Ovary (tissue), 9 donors: ENCODE results near the gene PANK3. TPM values are rescaled to one million over a fixed set of nuclear protein-coding genes. Genes with fewer than 3 reads are reported as not detected.

Experiments used
- DNase-seq, 5 donors: peaks; one replicate each; pipeline ENCODE4 v3.0.0-alpha.2; 2019 to 2020
- H3K27ac ChIP-seq, 2 donors: fragments of 200-600 bp; one replicate each; pipeline versions ENCODE4 v1.5.1 to v1.8.0; 2019 to 2022
- H3K27me3 ChIP-seq: fragments of 200-600 bp; one replicate; pipeline ENCODE4 v1.8.0; 2022
- H3K36me3 ChIP-seq: fragments of 200-600 bp; sonication (generic); one replicate; pipeline ENCODE4 v1.5.1; 2019
- H3K4me1 ChIP-seq: one replicate; pipeline ENCODE4 v1.8.1; 2013; ENCODE audit warnings: mild to moderate bottlenecking, moderate library complexity; ENCODE audit not compliant: insufficient read depth
- H3K4me3 ChIP-seq: fragments of 200-600 bp; sonication (generic); one replicate; pipeline ENCODE4 v1.5.1; 2017
- H3K9me3 ChIP-seq, 2 donors: fragments of 200-600 bp in 1 of 2; sonication (generic) in 1 of 2; one replicate each; pipeline versions ENCODE4 v1.5.1 to v1.8.1; 2013 to 2019; ENCODE audit warnings: mild to moderate bottlenecking in 1 of 2, moderate library complexity in 1 of 2
- CTCF ChIP-seq, 3 donors: fragments of 450-650 bp in 2 of 3; fragments of 200-600 bp in 1 of 3; IDR thresholded peaks; one replicate each; pipeline versions ENCODE4 v1.5.1 to v1.8.0; 2016 to 2022; ENCODE audit warnings: antibody characterized with exemption in 3 of 3, mild to moderate bottlenecking in 1 of 3
- EP300 ChIP-seq: sonication (generic); formaldehyde crosslinking; IDR thresholded peaks from one replicate; pipeline ENCODE4 v1.6.1; 2017; ENCODE audit warnings: antibody characterized with exemption
- POLR2A ChIP-seq: fragments of 450-650 bp; IDR thresholded peaks from one replicate; pipeline ENCODE4 v1.6.1; 2017; ENCODE audit warnings: antibody characterized with exemption, mild to moderate bottlenecking, moderate library complexity
- WGBS, 3 donors: extraction: QIAGEN DNeasy Blood & Tissue Kit in 1 of 3; methylation state at CpG; one replicate each; pipeline versions ENCODE4 v1.1.5 to v1.1.7; 2013 to 2017; 5-methylcytosine and 5-hydroxymethylcytosine counted together
- intact Hi-C, 4 donors: fragments of 100-400 bp; cut with DNase I; formaldehyde crosslinking; loops; one replicate each; pipeline versions ENCODE4 v1.11.0 to v1.15.1; 2022 to 2023
- microRNA-seq, 3 donors: library from miRNA; unstranded; fragments of <30 nt; microRNA quantifications; one replicate each; pipeline versions ENCODE4 to v1.2.0, GENCODE V29; 2019 to 2020
- polyA plus RNA-seq, 2 donors: library from polyadenylated mRNA; stranded (reverse); fragments of 200-250 nt in 1 of 2; fragments of 350-450 nt in 1 of 2; fragmentation: Illumina TruSeq in 1 of 2; extraction: RNeasy Lipid Tissue Mini Kit (QIAGEN cat#74804) in 1 of 2; gene quantifications; one replicate each; pipeline ENCODE4 v1.2.3, GENCODE V29; 2013 to 2014
- small RNA-seq: library from RNA; depleted of rRNA; stranded (forward); fragments of <200 nt; gene quantifications from one replicate; pipeline ENCODE3, GENCODE V24; 2016
- total RNA-seq, 7 donors: library from RNA; depleted of rRNA in 2 of 7; stranded (reverse); fragments of >200 nt in 2 of 7; fragmentation: NEBNext Ultra II Directional in 3 of 7; extraction: Animal tissue kit (Norgen Biotek cat#: 25700) in 3 of 7; gene quantifications; one replicate each; pipeline versions ENCODE4 v1.1.0 to v1.2.4, GENCODE V29; 2016 to 2023
- donor health status: DM: no; HTN: no; CAD: no; lungs with moderate emphysema.
- donor health status: DM: no; HTN: no; CAD: no.
- donor health status: Bipolar disorder and iron deficiency.
- donor health status: DM: yes; HTN: yes; CAD: no.
- donor health status: DM: no; HTN: no; CAD: no.
- donor health status: DM: yes; HTN: yes; CAD: no.

The PANK3 gene
- total and polyA plus RNA-seq, 9 donors: 8.3 to 59.1 (median 35.7) TPM

- 97 to 99% (median 97%) methylated on average over 2 of the region's 2 CpGs for WGBS, 3 donors
- Histone ChIP-seq H3K9me3 (no peaks in the 10 kb centered on the region), H3K4me3 (no peak overlapping the region), H3K27me3 (no peaks in the 10 kb centered on the region), H3K4me1 (no peaks in the 10 kb centered on the region), H3K27ac (no peak overlapping the region), H3K36me3 (no peaks in the 10 kb centered on the region)
- intact Hi-C loops: no loop called here
- TF ChIP-seq EP300 (no peak), POLR2A (no peak), CTCF (IDR thresholded peaks at IDR 0.05) (no peak)
- DNase-seq: no peak
These were observed 65.2 kb downstream of the PANK3 start for GRCh38 chr5:168513861-168514428.

- Histone ChIP-seq H3K9me3 (no peaks in the 10 kb centered on the region), H3K4me1 (no peaks in the 10 kb centered on the region), H3K36me3 (no peaks in the 10 kb centered on the region), H3K4me3 (no peak overlapping the region), H3K27ac (no peak overlapping the region), H3K27me3 (no peaks in the 10 kb centered on the region)
- DNase-seq: no peak
- intact Hi-C loops: no loop called here
- 80 to 85% (median 82%) methylated on average over 7 of the region's 7 CpGs for WGBS, 3 donors
- TF ChIP-seq POLR2A: no peak
- no peak for TF ChIP-seq CTCF (IDR thresholded peaks at IDR 0.05)
- no peak for TF ChIP-seq EP300
These were observed 76.5 kb downstream of the PANK3 start for GRCh38 chr5:168502563-168503237.

Small RNAs within 50 kb of the gene (microRNA-seq; reads per million reads assigned to microRNA genes)
- 0 reads per million in 3 donors for gene MIR103A1
- gene MIR103B1: 0 reads per million in 3 donors

Small RNAs within 50 kb of the gene (small RNA-seq; reads per million reads assigned to genes)
- gene MIR103A1: not detected

Other genes starting within 250 kb of the PANK3 start
- gene RARS1, start 92.9 kb downstream of the PANK3 start, total RNA-seq: 100 to 1,000 TPM in 1 of 7 donors, 10 to 100 TPM in 6; 62.0 to 104 (median 75.3) TPM
- 10 to 100 TPM; 19.1 to 41.5 TPM for gene RARS1, start 92.9 kb downstream of the PANK3 start, polyA plus RNA-seq
- 1 to 10 TPM in 4 of 7 donors, under 1 TPM in 3; 0.23 to 4.9 (median 1.0) TPM for gene FBLL1, start 50.1 kb downstream of the PANK3 start, total RNA-seq
- gene FBLL1, start 50.1 kb downstream of the PANK3 start, polyA plus RNA-seq: 1 to 10 TPM in 1 of 2 donors, under 1 TPM in 1; 0.15 to 1.0 TPM